HepG2 (cell line): ENCODE data around the gene FSIP1. TPM values are rescaled to one million over a fixed set of nuclear protein-coding genes. Genes with fewer than 3 reads are reported as not detected.

Source experiments
- ATAC-seq: fragments of 200-7000 bp; cut with Tn5 transposase; 3 replicates; pipeline ENCODE4 v1.9.1; 2020; ENCODE audit warnings: mild to moderate bottlenecking, moderate library complexity
- BruUV-seq: library from RNA; stranded (reverse); fragments of 400-500 nt; replicated peaks from 2 replicates; lab custom pipeline; 2021; lab: Mats Ljungman, UMichigan
- CTCF ChIA-PET: fragments of 300-600 bp; formaldehyde crosslinking; extraction: SDS; loops from one replicate; lab custom pipeline; 2021; ENCODE audit warnings: low total read pairs, inconsistent platforms, low intra/inter-chr PET ratio; lab: Yijun Ruan, JAX
- POLR2A ChIA-PET: fragments of 350-600 bp; sonication (Branson Sonifier 250); formaldehyde crosslinking; loops from one replicate; lab custom pipeline; 2020; ENCODE audit warnings: antibody characterized with exemption, inconsistent platforms; lab: Yijun Ruan, JAX
- DNase-seq: peaks from one replicate; pipeline ENCODE4 v3.0.0-alpha.2; 2015; ENCODE audit warnings: low spot score
- FAIRE-seq: peaks from 3 replicates; lab custom pipeline; 2011; peaks lifted over from hg19 to GRCh38; lab: Jason Lieb, UNC
- H2AFZ ChIP-seq: one replicate; pipeline ENCODE4 v1.6.1; 2011; ENCODE audit warnings: low read length, inconsistent platforms
- H3K27ac ChIP-seq: fragments of 300-600 bp; 3 replicates; pipeline ENCODE4 v1.8.0; 2011; ENCODE audit warnings: mixed run types, mild to moderate bottlenecking, mixed read lengths, low read length, inconsistent platforms; ENCODE audit not compliant: insufficient read depth; ENCODE audit errors: extremely low read length
- H3K27me3 ChIP-seq, 2 experiments: fragments of 200-600 bp in 1 of 2; 2 replicates in 1 of 2; 3 replicates in 1 of 2; pipeline versions ENCODE4 v1.6.0 to v1.8.0; 2011; ENCODE audit warnings: low read length in 2 of 2, mild to moderate bottlenecking in 2 of 2, moderate library complexity in 2 of 2, inconsistent platforms in 1 of 2; ENCODE audit not compliant: insufficient read depth in 2 of 2, control insufficient read depth in 1 of 2
- H3K36me3 ChIP-seq, 2 experiments: fragments of 200-600 bp in 1 of 2; replicated peaks in 1 of 2; 2 replicates in 1 of 2; 3 replicates in 1 of 2; pipeline versions ENCODE4 v1.5.1 to v1.8.0; 2011; ENCODE audit warnings: low read length in 2 of 2, inconsistent platforms in 1 of 2; ENCODE audit not compliant: insufficient read depth in 2 of 2, control insufficient read depth in 1 of 2
- H3K4me1 ChIP-seq: 2 replicates; pipeline ENCODE4 v1.5.1; 2012; ENCODE audit warnings: low read length, inconsistent platforms; ENCODE audit not compliant: insufficient read depth
- H3K4me2 ChIP-seq: 2 replicates; pipeline ENCODE4 v1.6.0; 2011; ENCODE audit warnings: low read depth, low read length, inconsistent platforms
- H3K4me3 ChIP-seq, 3 experiments: fragments of 200-600 bp in 1 of 3; sonication (generic), shearing (Covaris generic) in 1 of 3; replicated peaks in 1 of 3; 2 replicates each; pipeline ENCODE4 v1.5.1; 2011 to 2016; ENCODE audit warnings: low read length in 3 of 3, inconsistent platforms in 2 of 3, low read depth in 2 of 3, mild to moderate bottlenecking in 2 of 3, control low read depth in 1 of 3, mixed read lengths in 1 of 3; ENCODE audit not compliant: insufficient read depth in 1 of 3
- H3K79me2 ChIP-seq: one replicate; pipeline ENCODE4 v1.6.1; 2011; ENCODE audit warnings: low read length, inconsistent platforms; ENCODE audit not compliant: insufficient read depth
- H3K9ac ChIP-seq: 2 replicates; pipeline ENCODE4 v1.6.0; 2011; ENCODE audit warnings: mild to moderate bottlenecking, low read depth, low read length, inconsistent platforms; ENCODE audit not compliant: insufficient read depth
- H3K9me3 ChIP-seq: 2 replicates; pipeline ENCODE4 v1.5.1; 2012; ENCODE audit warnings: mild to moderate bottlenecking, low read length
- H4K20me1 ChIP-seq: 2 replicates; pipeline ENCODE4 v1.6.0; 2011; ENCODE audit warnings: inconsistent platforms, mild to moderate bottlenecking, low read length, moderate library complexity; ENCODE audit not compliant: insufficient read depth
- FOXC1 ChIP-seq: sonication (generic); formaldehyde crosslinking; IDR thresholded peaks from 2 replicates; pipeline ENCODE4 v1.8.0; 2022; ENCODE audit warnings: mild to moderate bottlenecking, missing genetic modification reagents, borderline replicate concordance
- FOXK2 ChIP-seq: fragments of 450-650 bp; IDR thresholded peaks from 2 replicates; pipeline ENCODE4 v1.6.1; 2016
- KDM1A ChIP-seq: IDR thresholded peaks from 2 replicates; pipeline ENCODE4 v1.6.1; 2016; ENCODE audit warnings: missing compliant biosample characterization
- MTA3 ChIP-seq: sonication (generic); formaldehyde crosslinking; IDR thresholded peaks from 2 replicates; pipeline ENCODE4 v1.4.0; 2020; ENCODE audit warnings: missing genetic modification reagents
- ZNF557 ChIP-seq: sonication (generic); formaldehyde crosslinking; IDR thresholded peaks from 2 replicates; pipeline ENCODE4 v1.4.0; 2020; ENCODE audit warnings: missing genetic modification reagents
- ZNF737 ChIP-seq: sonication (generic); formaldehyde crosslinking; IDR thresholded peaks from 2 replicates; pipeline ENCODE4 v1.5.0; 2020; ENCODE audit warnings: missing genetic modification reagents, mild to moderate bottlenecking, borderline replicate concordance
- ZNF746 ChIP-seq: sonication (generic); formaldehyde crosslinking; IDR thresholded peaks from 2 replicates; pipeline ENCODE4 v1.8.0; 2022; ENCODE audit warnings: mild to moderate bottlenecking, missing genetic modification reagents
- ZSCAN21 ChIP-seq: sonication (generic); formaldehyde crosslinking; IDR thresholded peaks from 2 replicates; pipeline ENCODE4 v1.8.0; 2022; ENCODE audit warnings: mild to moderate bottlenecking, missing genetic modification reagents, moderate library complexity, borderline replicate concordance
- WGBS: methylation state at CpG from one replicate; pipeline ENCODE4 v1.1.6; 2017; ENCODE audit warnings: low lambda C conversion rate; 5-methylcytosine and 5-hydroxymethylcytosine counted together
- in situ Hi-C: cut with HindIII; loops from 2 replicates; pipeline ENCODE4 v1.10.0; 2017; ENCODE audit warnings: low pct_unique_long_range_greater_than_20kb; ENCODE audit not compliant: extremely low pct_ligation_motif_present
- intact Hi-C: fragments of 100-400 bp; cut with micrococcal nuclease; formaldehyde crosslinking; loops from one replicate; pipeline ENCODE4 v1.10.0; 2022; ENCODE audit not compliant: unreplicated experiment
- polyA plus RNA-seq, 8 experiments: library from polyadenylated mRNA; depleted of rRNA in 3 of 8; stranded (reverse) in 7 of 8; unstranded in 1 of 8; fragments of >200 nt; fragmentation: Illumina TruSeq in 4 of 8; extraction: Trizol in 4 of 8; gene quantifications; 2 replicates each; pipeline versions ENCODE4 v1.2.1 to v1.2.3, GENCODE V29; 2011 to 2016; ENCODE audit warnings: low read depth in 4 of 8, missing spikeins in 1 of 8, mixed read lengths in 1 of 8; ENCODE audit not compliant: insufficient read depth in 1 of 8
- total RNA-seq, 5 experiments: library from RNA; depleted of rRNA; stranded (reverse); fragments of >200 nt; fragmentation: Illumina TruSeq; extraction: Trizol; gene quantifications; 2 replicates each; pipeline ENCODE4 v1.2.3, GENCODE V29; 2016; ENCODE audit warnings: low read depth in 1 of 5

The FSIP1 gene
- total and polyA plus RNA-seq, 2 of the 13 experiments (the other 11 are each of a cell fraction or from before 2014, with no cell fraction given): 0.18 TPM; not detected in 1

DNA sequence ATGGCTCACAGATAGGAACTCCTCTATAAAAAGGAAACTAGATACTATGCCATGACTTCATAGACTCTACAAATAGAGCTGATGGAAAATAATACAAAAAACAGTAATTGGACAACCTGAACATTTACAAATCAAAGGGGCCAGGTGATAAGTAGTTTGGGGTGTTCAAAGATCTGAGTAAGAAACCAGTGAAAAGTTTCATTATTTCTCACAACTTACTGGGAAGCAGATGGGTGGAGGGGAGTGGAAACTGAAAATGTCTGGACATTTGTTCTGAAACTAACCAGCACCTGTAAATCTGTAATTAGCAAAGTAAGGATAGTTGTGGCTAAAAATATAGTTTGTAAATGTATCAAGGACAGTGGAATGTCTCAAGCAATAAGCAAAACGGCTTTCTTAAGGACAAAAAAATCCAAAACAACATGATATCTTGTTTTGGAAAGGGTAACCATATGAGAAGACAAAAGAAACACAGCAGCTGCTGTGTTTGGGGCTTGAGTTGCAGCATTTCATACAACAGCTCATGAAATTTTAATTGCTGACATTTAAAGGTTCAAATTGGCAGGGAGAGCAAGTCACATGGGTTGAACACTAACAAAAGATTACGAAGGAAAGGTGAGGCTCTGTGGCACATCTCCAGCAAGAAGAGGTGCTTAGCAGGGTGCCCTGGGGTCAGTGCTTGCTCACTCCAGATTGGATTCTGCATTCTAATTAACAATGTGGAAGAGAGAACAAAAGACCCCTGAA lies 228.5 kb downstream of the FSIP1 start:
- H3K4me3 ChIP-seq: no peak overlapping the region
- in situ Hi-C loops: no loop called here
- no peaks in the 10 kb centered on the region for H3K27me3 ChIP-seq
- BruUV-seq: no TSS peak
- DNase-seq (no peak), FAIRE-seq (no peak), ATAC-seq (no peak)
- CTCF ChIA-PET: no interaction called here
- no peaks in the 10 kb centered on the region for H3K4me1 ChIP-seq
- no peak overlapping the region for H2AFZ ChIP-seq
- no peak overlapping the region for H3K9ac ChIP-seq
- H3K79me2 ChIP-seq: no peaks in the 10 kb centered on the region
- no peak for TF ChIP-seq ZNF746 (CRISPR knock-in tag)
- no peak for TF ChIP-seq FOXC1 (CRISPR knock-in tag)
- no peak for TF ChIP-seq ZNF737 (CRISPR knock-in tag)
- TF ChIP-seq MTA3 (CRISPR knock-in tag): no peak
- TF ChIP-seq ZNF557 (CRISPR knock-in tag): no peak
- H3K36me3 ChIP-seq: no peaks in the 10 kb centered on the region
- no peaks in the 10 kb centered on the region for H4K20me1 ChIP-seq
- 4% methylated on average over 2 of the region's 2 CpGs for WGBS
- no peak overlapping the region for H3K27ac ChIP-seq
- H3K9me3 ChIP-seq: no peaks in the 10 kb centered on the region
- no peak overlapping the region for H3K4me2 ChIP-seq
- intact Hi-C loops: no loop called here
- POLR2A ChIA-PET: no interaction called here

GRCh38 chr15:39552556-39552955 lies 230.1 kb downstream of the FSIP1 start:
- ATAC-seq: no peak
- CTCF ChIA-PET: no interaction called here
- Histone ChIP-seq H3K27ac (no peak overlapping the region), H3K36me3 (no peaks in the 10 kb centered on the region), H3K4me3 (no peak overlapping the region), H2AFZ (no peak overlapping the region), H4K20me1 (no peaks in the 10 kb centered on the region), H3K4me2 (no peak overlapping the region), H3K4me1 (no peaks in the 10 kb centered on the region), H3K9me3 (no peaks in the 10 kb centered on the region), H3K27me3 (no peaks in the 10 kb centered on the region), H3K79me2 (no peaks in the 10 kb centered on the region), H3K9ac (no peak overlapping the region)
- intact Hi-C loops: no loop called here
- BruUV-seq: no TSS peak
- WGBS: 23% methylated on average over 2 of the region's 2 CpGs
- no peak for DNase-seq
- FAIRE-seq: no peak
- in situ Hi-C loops: no loop called here
- POLR2A ChIA-PET: no interaction called here
- TF ChIP-seq KDM1A (CRISPR knock-in tag) (no peak), FOXK2 (no peak), ZSCAN21 (CRISPR knock-in tag) (no peak)
